Breast epithelium (tissue), 3 donors: ENCODE data around the gene LSM12.

Experiments
- POLR2A ChIP-seq: fragments of 450-650 bp; IDR thresholded peaks from one replicate; pipeline ENCODE4 v1.6.1; 2016; ENCODE audit warnings: antibody characterized with exemption, mild to moderate bottlenecking, moderate library complexity
- TF ChIP-seq, protein P1 (sequence below), 3 donors: fragments of 450-650 bp; IDR thresholded peaks; one replicate each; pipeline ENCODE4 v1.5.1; 2016 to 2017; ENCODE audit warnings: antibody characterized with exemption in 3 of 3, mild to moderate bottlenecking in 3 of 3, moderate library complexity in 3 of 3

- no peak for TF ChIP-seq POLR2A
- TF ChIP-seq, protein P1, sequence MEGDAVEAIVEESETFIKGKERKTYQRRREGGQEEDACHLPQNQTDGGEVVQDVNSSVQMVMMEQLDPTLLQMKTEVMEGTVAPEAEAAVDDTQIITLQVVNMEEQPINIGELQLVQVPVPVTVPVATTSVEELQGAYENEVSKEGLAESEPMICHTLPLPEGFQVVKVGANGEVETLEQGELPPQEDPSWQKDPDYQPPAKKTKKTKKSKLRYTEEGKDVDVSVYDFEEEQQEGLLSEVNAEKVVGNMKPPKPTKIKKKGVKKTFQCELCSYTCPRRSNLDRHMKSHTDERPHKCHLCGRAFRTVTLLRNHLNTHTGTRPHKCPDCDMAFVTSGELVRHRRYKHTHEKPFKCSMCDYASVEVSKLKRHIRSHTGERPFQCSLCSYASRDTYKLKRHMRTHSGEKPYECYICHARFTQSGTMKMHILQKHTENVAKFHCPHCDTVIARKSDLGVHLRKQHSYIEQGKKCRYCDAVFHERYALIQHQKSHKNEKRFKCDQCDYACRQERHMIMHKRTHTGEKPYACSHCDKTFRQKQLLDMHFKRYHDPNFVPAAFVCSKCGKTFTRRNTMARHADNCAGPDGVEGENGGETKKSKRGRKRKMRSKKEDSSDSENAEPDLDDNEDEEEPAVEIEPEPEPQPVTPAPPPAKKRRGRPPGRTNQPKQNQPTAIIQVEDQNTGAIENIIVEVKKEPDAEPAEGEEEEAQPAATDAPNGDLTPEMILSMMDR (IDR thresholded peaks at IDR 0.05), result no peak
These were observed 735 bp downstream of the LSM12 start for GRCh38 chr17:44065668-44066203.
